Ovary (tissue), 3 donors: ENCODE data around the gene MX1.

ENCODE experiments used
- CTCF ChIP-seq, 3 donors: fragments of 450-650 bp in 2 of 3; fragments of 200-600 bp in 1 of 3; IDR thresholded peaks; one replicate each; pipeline versions ENCODE4 v1.5.1 to v1.8.0; 2016 to 2022; ENCODE audit warnings: antibody characterized with exemption in 3 of 3, mild to moderate bottlenecking in 1 of 3
- EP300 ChIP-seq: sonication (generic); formaldehyde crosslinking; IDR thresholded peaks from one replicate; pipeline ENCODE4 v1.6.1; 2017; ENCODE audit warnings: antibody characterized with exemption
- donor health status: DM: no; HTN: no; CAD: no.

- TF ChIP-seq CTCF (IDR thresholded peaks at IDR 0.05) (no peak), EP300 (no peak)
These were observed 22.1 kb upstream of the MX1 start for GRCh38 chr21:41403966-41404365.
